Kidney glomerular epithelial cell (primary cell): ENCODE results near the gene ATP8A2.
A peak's percentile ranks its signal among the peaks of the same experiment; 100 is the strongest.
"Not testable (repeated sequence)": the region's sequence is repeated elsewhere in the genome, so short reads cannot be mapped to it uniquely, and the experiment has no call there.

Source experiments
- DNase-seq: peaks from one replicate; lab custom pipeline; 2025; lab: John Stamatoyannopoulos, UW

Gene ATP8A2

DNA sequence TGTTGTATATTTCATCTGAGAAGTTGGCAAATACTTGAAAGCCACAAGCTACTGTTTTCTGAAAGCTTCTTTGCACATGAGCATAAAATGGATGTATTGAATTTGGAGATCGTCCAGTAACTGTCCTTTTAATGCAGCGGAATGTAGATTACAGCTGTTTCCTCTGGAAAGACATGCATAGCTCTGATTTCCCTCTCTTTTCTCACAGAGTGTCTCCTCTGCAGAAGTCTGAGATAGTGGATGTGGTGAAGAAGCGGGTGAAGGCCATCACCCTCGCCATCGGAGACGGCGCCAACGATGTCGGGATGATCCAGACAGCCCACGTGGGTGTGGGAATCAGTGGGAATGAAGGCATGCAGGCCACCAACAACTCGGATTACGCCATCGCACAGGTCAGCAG, 397.1 kb downstream of the ATP8A2 start:
- DNase-seq: no peak

- no peak for DNase-seq
Measured at GRCh38 chr13:25770601-25771000, 398.8 kb downstream of the ATP8A2 start.

GRCh38 chr13:25771202-25771601, 399.4 kb downstream of the ATP8A2 start:
- DNase-seq: no peak

GRCh38 chr13:25771641-25772478, 400.1 kb downstream of the ATP8A2 start:
- no peak for DNase-seq

GRCh38 chr13:25772534-25772933, 400.8 kb downstream of the ATP8A2 start:
- not testable (repeated sequence) for DNase-seq

GRCh38 chr13:25774056-25774455, 402.3 kb downstream of the ATP8A2 start:
- DNase-seq: not testable (repeated sequence)

DNA sequence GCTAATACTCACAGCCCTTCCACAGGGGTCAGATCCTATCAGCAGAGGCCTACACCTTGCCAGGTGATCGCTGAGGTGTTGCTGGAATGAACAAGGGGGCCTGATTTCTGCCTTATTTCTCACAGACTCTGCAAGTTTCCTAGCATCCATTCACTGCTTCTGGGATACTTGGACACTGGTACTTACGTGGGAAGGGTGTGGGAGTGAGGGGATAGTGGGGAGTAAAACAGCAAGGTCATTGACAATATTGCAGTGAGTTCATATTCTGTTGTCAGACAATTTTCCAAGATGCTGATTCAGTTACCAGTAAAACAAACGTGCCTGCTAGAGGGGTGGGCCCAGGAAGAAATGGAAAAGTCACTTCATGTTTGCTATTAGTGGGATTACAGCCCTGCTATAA, 403.5 kb downstream of the ATP8A2 start:
- no peak for DNase-seq

DNA sequence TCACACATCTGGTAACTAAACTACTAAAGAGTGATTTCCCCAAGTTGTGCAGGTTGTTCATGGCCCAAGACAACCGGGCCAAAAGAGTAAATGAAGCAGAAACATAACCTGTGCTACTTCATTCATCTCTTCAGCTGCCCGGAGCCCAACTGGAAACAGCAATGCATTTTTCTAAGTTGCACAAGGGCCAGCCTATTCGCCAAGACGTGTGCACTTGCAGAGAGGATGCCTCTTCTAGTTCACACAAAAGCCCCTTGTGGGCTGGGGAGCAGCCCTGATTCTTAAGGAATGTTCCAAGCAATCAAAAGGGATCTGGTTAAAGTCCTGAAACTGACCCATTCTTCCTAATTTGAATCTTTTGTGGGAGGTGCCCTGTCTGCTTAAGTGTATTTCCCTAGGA, 404.2 kb downstream of the ATP8A2 start:
- DNase-seq: no peak

- DNase-seq: no peak
Measured at GRCh38 chr13:25776722-25777121, 404.9 kb downstream of the ATP8A2 start.

- no peak for DNase-seq
Measured at GRCh38 chr13:25777509-25777908, 405.7 kb downstream of the ATP8A2 start.

- DNase-seq: no peak
Measured at GRCh38 chr13:25778365-25778764, 406.6 kb downstream of the ATP8A2 start.

DNA sequence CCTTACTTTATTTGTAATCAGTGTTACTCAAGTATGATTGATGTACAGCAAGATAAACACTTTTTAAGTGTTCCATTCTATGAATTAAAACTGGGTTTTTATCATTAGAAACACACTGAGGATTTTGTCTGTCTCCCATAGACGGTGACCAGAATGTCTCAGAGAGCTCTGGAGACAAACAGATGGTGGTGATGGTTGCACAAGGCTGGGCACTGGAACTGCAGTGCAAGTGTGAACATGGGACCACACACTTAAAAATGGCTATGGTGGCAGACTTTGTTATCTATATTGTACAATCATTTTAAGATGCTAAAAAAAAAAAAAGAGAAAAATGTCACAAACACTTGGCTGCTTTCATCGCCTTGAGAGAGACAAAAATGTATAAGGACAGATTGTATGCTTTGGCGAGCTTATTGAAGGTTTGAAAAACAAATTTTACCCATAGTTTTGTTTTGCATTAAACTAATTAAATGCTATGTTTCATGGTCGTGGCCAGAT, 407.1 kb downstream of the ATP8A2 start:
- DNase-seq: no peak

DNA sequence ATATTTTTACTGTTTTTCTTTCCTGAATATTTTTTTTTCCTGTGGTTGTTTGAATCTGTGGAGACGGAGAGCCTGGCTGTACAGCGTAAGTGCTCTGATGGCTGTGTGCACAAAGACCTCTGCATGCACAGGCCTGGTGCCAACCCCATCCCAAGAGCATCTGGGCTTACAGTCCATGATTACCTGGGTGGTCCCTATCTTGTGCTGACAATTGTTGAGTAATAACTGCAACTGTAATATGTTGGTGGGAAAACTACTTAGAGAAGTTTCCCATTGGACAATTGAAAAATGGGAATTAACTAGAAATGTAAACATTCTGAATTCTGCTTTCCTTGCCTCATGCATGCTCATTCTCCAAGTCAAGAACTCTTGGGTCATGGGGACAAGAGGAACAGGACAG, 411.3 kb downstream of the ATP8A2 start:
- DNase-seq: no peak

DNA sequence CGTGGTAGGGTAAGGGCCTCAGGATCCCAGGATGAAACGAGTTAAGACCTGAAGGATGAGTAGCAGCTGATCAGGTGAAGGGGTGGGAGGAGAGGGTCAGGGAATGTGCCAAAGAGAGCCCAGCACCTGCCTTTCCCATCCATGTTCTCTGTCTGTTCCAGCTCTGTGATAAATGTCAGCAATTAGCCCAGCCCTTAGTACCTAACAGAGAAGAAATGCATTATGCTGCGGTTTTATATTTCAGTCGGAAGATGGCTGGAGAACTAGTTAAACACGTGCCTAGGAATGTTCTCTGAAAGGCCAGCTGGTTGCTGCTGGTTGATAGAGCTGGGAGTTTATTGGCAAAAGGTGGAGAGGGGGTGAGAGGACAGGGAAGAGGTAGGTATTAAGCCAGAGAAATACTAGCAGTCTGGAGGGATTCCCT, 411.8 kb downstream of the ATP8A2 start:
- DNase-seq: no peak

- no peak for DNase-seq
Measured at GRCh38 chr13:25784119-25784518, 412.3 kb downstream of the ATP8A2 start.

DNA sequence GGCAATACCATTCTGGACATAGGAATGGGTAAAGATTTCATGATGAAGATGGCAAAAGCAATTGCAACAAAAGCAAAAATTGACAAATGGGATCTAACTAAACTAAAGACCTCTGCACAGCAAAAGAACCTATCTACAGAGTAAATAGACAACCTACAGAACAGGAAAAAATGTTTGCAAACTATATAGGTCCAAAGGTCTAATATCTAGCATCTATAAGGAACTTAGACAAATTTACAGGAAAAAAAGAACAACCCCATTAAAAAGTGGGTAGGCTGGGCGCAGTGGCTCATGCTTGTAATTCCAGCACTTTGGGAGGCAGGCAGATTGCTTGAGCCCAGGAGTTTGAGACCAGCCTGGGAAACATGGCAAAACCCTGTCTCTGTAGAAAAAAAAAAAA, 418.4 kb downstream of the ATP8A2 start:
- not testable (repeated sequence) for DNase-seq

DNA sequence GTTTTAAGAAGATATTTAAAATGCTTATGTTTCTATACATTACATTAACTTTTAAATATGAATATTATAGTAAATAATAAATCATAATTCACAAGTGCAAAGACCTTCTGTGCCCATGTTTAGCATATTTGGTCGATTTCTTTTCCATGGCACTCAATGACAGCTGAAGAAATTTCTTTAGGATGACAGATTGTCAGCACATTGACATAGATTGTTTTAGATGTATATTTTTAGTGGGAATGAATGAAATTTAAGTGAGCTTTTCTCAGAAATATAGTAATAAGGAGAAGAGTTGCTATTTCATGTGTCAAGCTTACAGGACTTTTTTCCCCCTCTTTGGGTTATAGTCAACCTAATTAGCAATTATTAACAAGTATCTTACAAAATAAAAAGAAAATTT, 423.5 kb downstream of the ATP8A2 start:
- no peak for DNase-seq

DNA sequence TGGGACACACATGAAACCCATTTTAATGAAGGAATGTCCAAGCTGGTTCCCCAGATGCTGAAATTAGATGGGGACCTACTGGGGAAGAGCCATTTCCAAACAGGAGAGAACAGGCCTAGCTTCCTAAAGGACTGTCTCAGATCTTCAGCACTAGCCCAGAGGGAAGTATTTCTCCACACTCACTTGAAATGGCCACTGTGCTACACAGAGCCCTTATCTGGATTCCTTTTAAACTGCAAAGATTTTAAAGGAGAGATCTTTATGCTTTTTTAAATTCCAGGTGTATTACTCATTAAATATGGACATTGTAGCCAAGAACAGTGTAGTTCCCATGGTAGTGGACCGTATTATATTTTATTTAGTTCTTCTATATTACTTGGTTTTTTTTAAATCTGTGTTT, 424.7 kb downstream of the ATP8A2 start:
- no peak for DNase-seq

DNA sequence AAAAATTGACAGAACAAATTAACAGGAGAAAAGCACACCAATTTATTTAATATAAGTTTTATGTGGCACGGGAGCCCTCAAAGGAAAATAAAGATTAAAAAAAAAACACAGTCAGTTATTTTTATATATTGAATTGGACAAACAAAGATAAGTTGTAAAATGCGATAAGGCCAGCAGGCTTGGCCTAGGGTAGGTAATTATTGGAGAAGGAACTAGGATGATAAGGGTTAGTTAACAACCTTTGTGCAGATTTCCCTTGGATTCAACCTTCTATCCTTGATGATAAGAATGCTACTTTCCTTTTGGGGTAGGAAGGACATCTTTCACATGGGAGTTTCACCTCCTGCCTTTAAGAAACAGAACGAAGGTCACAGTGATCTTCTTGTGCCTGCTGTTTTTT, 427.2 kb downstream of the ATP8A2 start:
- DNase-seq: no peak

GRCh38 chr13:25800523-25800922, 428.7 kb downstream of the ATP8A2 start:
- DNase-seq: no peak

DNA sequence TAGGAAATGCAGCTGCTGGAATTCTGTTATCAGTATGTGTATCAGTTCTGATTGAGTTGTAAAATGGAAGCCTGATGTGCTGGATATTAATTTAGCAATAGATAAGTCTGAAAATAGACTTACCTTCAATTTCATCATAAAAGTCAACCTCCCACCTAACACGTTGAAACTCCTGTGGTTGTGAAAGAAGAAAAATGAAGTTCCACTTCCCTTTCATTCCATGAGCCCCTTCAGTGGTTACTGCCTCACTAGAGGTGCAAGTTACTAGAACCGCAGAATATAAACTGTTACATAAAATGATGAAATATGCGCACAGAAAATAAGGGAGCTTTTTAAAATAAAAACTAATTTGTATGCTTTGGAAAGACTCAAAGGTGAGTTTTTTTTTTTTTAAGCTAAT, 430.8 kb downstream of the ATP8A2 start:
- no peak for DNase-seq

DNA sequence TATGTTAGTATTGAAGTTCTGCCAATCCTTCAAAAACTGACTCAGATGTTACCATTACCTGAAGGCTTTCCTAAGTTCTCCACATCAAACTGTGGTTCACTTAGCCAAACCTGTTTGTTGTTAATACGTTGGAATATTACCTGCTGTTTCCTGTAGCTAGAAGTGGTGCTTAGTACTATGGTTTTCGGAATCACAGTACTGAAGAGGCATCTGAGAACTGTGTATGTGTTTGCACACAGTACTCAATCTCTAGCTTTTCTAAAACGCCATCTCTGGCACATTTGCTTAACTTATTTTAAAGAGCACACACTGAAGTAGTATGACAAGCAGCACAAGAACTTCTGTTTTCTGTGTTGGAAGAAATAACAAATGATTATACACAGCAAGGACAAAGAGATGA, 431.9 kb downstream of the ATP8A2 start:
- no peak for DNase-seq

- peak; percentile 13 for DNase-seq
Measured at GRCh38 chr13:25806264-25806974, 434.6 kb downstream of the ATP8A2 start.
